ENCODE data around the gene SORBS2. TPM values are rescaled to one million over a fixed set of nuclear protein-coding genes. Genes with fewer than 3 reads are reported as not detected.

Gene SORBS2
- total and polyA plus RNA-seq, 2 of the 4 experiments (the other 2 are of a cell fraction), result 0.18 TPM; not detected in 1

DNA sequence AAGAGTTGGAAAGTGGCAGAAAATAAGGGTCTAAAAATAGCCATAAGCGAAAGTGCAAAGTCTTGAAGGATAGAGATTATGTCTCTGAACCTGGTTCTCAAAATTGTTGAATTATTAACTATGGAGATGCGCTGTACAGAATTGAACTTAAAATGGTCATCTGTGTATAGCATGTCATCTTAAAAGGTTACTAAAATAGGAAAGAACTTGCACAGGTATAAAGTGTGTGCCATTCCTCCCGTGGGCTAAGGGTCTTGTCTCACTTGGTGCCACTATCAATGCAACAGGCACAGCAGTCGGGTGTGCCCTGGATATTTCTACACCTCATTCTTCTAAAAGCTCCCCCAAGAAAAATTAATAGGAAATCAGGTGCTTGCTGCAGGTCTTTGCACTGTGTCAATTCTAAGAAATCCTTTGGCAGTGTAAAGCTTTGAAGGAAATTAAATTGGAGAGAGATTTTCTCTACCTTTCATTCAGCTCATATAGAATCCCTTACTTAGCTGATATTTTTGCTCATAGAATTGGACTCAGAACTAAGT, 2.4 kb downstream of the SORBS2 start:
- WGBS, 2 experiments (ENCODE audit: extremely low coverage in 2 of 2, insufficient read length in 1 of 2), result 100% methylated on average over 1 of the region's 4 CpGs; no CpG with 5 or more reads in 1 of the 2 experiments
- Histone ChIP-seq H3K4me3 (ENCODE audit: insufficient read depth, low read depth, low read length) (no peak overlapping the region), H3K4ac (ENCODE audit: low read depth, low read length) (no peak overlapping the region), H4K8ac (ENCODE audit: low read depth in 2 of 2, low read length in 2 of 2) (no peak overlapping the region), H3K14ac (replicated peaks; ENCODE audit: low read depth, low read length) (no peak overlapping the region), H2BK5ac (ENCODE audit: low read depth, low read length, poor library complexity, severe bottlenecking) (no peak overlapping the region), H3K4me1 (ENCODE audit: control insufficient read depth, insufficient read depth, low read length) (no peaks in the 10 kb centered on the region), H3K9me3 (ENCODE audit: control insufficient read depth, insufficient read depth, low read length) (no peaks in the 10 kb centered on the region), H2AFZ (replicated peaks; ENCODE audit: low read length, poor library complexity) (no peak overlapping the region), H3K79me1 (ENCODE audit: low read depth in 1 of 2, low read length in 2 of 2) (no peaks in the 10 kb centered on the region), H3K18ac (ENCODE audit: low read depth, low read length) (no peak overlapping the region), H2AK9ac (replicated peaks; ENCODE audit: low read depth, low read length, poor library complexity) (no peak overlapping the region), H3K36me3 (ENCODE audit: control insufficient read depth, insufficient read depth, low read length) (no peaks in the 10 kb centered on the region), H3K9me1 (ENCODE audit: insufficient read depth, low read length) (no peaks in the 10 kb centered on the region), H2AK5ac (ENCODE audit: low read depth, low read length) (no peak overlapping the region), H3K56ac (ENCODE audit: extremely low read depth, insufficient read depth, low read length) (no peak overlapping the region), H4K20me1 (ENCODE audit: insufficient read depth, low read length) (no peaks in the 10 kb centered on the region), H4K91ac (ENCODE audit: insufficient read depth, low read depth, low read length) (no peak overlapping the region), H2BK15ac (ENCODE audit: low read depth, low read length) (no peak overlapping the region), H4K5ac (ENCODE audit: low read depth, low read length) (no peak overlapping the region), H3K27me3 (ENCODE audit: control insufficient read depth, insufficient read depth, low read length) (peaks cover 28% of the 10 kb centered on the region), H2BK120ac (ENCODE audit: low read depth, low read length) (no peak overlapping the region), H3K27ac (ENCODE audit: insufficient read depth, low read length) (no peak overlapping the region), H3K23ac (ENCODE audit: low read depth, low read length) (no peak overlapping the region), H3K4me2 (ENCODE audit: low read depth, low read length) (no peak overlapping the region), H2BK20ac (ENCODE audit: low read depth, low read length) (no peak overlapping the region), H3K9ac (ENCODE audit: low read depth, low read length) (no peak overlapping the region)
- ChIA-PET CTCF (interaction anchor here (0.5 kb wide), 1 partner anchor 195 kb away, joined by 4 read pairs; no protein-coding TSS in a partner anchor), POLR2A (ENCODE audit: unreplicated experiment) (no interaction called here)
- in situ Hi-C loops (cut with MboI; ENCODE audit: low sequenced_read_pairs) (no loop called here), intact Hi-C loops (cut with micrococcal nuclease) (no loop called here), dilution Hi-C loops (cut with HindIII; ENCODE audit: low sequenced_read_pairs, unreplicated experiment) (no loop called here)
- DNase-seq (no peak), ATAC-seq (ENCODE audit: low read depth) (no peak)
- BruUV-seq (replicated peaks), result no TSS peak
- TF ChIP-seq, protein P1, sequence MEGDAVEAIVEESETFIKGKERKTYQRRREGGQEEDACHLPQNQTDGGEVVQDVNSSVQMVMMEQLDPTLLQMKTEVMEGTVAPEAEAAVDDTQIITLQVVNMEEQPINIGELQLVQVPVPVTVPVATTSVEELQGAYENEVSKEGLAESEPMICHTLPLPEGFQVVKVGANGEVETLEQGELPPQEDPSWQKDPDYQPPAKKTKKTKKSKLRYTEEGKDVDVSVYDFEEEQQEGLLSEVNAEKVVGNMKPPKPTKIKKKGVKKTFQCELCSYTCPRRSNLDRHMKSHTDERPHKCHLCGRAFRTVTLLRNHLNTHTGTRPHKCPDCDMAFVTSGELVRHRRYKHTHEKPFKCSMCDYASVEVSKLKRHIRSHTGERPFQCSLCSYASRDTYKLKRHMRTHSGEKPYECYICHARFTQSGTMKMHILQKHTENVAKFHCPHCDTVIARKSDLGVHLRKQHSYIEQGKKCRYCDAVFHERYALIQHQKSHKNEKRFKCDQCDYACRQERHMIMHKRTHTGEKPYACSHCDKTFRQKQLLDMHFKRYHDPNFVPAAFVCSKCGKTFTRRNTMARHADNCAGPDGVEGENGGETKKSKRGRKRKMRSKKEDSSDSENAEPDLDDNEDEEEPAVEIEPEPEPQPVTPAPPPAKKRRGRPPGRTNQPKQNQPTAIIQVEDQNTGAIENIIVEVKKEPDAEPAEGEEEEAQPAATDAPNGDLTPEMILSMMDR (conservative IDR thresholded peaks at IDR 0.05; ENCODE audit: low read depth, low read length), result no peak

All from IMR-90 (cell line).